GM12892 (cell line): ENCODE data around the gene SAP30BP. TPM values are rescaled to one million over a fixed set of nuclear protein-coding genes. Genes with fewer than 3 reads are reported as not detected.

Experiments used
- DNase-seq: peaks from one replicate; pipeline ENCODE4 v3.0.0; 2011; ENCODE audit not compliant: insufficient read length
- FAIRE-seq: peaks from 2 replicates; lab custom pipeline; 2011; peaks lifted over from hg19 to GRCh38; lab: Jason Lieb, UNC
- POLR2A ChIP-seq: IDR thresholded peaks from 2 replicates; pipeline ENCODE4 v1.6.1; 2011; ENCODE audit warnings: low read depth, low read length, control low read depth
- POLR2AphosphoS5 ChIP-seq: IDR thresholded peaks from 2 replicates; pipeline ENCODE4 v1.6.1; 2011; ENCODE audit warnings: low read depth, low read length, control low read depth
- TAF1 ChIP-seq: IDR thresholded peaks from 2 replicates; pipeline ENCODE4 v1.6.1; 2011; ENCODE audit warnings: low read depth, mild to moderate bottlenecking, control low read depth, low read length, borderline replicate concordance
- polyA plus RNA-seq: library from polyadenylated mRNA; unstranded; fragments of >200 nt; gene quantifications from one replicate; pipeline ENCODE4 v1.2.1, GENCODE V29; 2012; ENCODE audit warnings: missing spikeins, inconsistent platforms; ENCODE audit not compliant: missing spikeins

The SAP30BP gene
- 65.3 TPM for polyA plus RNA-seq

GRCh38 chr17:75666959-75667790 is at the start of gene SAP30BP, which contains the start of gene RECQL5:
TSS of gene SAP30BP (plus strand) at chr17:75667338. CDS start at chr17:75667373, 35 bp downstream.
TSS of gene RECQL5 (minus strand) at chr17:75667154. CDS start at chr17:75666557, 597 bp downstream.
- FAIRE-seq (peak; percentile 95), DNase-seq (peak; percentile 73)
- TF ChIP-seq TAF1 (no peak), POLR2AphosphoS5 (peak; percentile 86), POLR2A (peak; percentile 76)

GRCh38 chr17:75617675-75618074 is 49.5 kb upstream of the SAP30BP start:
- FAIRE-seq (no peak), DNase-seq (no peak)
- no peak for TF ChIP-seq POLR2AphosphoS5
- TF ChIP-seq POLR2A: no peak
- no peak for TF ChIP-seq TAF1

GRCh38 chr17:75619506-75620431 is 47.4 kb upstream of the SAP30BP start:
- DNase-seq (peak; percentile 59), FAIRE-seq (peak; percentile 14)
- TF ChIP-seq POLR2A (no peak), TAF1 (no peak), POLR2AphosphoS5 (no peak)

GRCh38 chr17:75621489-75621888 is 45.6 kb upstream of the SAP30BP start:
- FAIRE-seq: no peak

GRCh38 chr17:75622076-75622475 is 45.1 kb upstream of the SAP30BP start:
- DNase-seq (no peak), FAIRE-seq (no peak)
- TF ChIP-seq TAF1 (no peak), POLR2AphosphoS5 (no peak), POLR2A (no peak)

More at GRCh38 chr17:75621489-75621888, 45.6 kb upstream of the SAP30BP start:
- TF ChIP-seq POLR2A (no peak), TAF1 (no peak), POLR2AphosphoS5 (no peak)
- DNase-seq: no peak

- no peak for TF ChIP-seq POLR2AphosphoS5
- FAIRE-seq (no peak), DNase-seq (no peak)
Observed at GRCh38 chr17:75622771-75623273, 44.3 kb upstream of the SAP30BP start.

GRCh38 chr17:75623386-75623785 is 43.8 kb upstream of the SAP30BP start:
- FAIRE-seq (no peak), DNase-seq (no peak)
- TF ChIP-seq TAF1 (no peak), POLR2AphosphoS5 (no peak), POLR2A (no peak)

- DNase-seq: no peak
- FAIRE-seq: no peak
- TF ChIP-seq POLR2AphosphoS5: no peak
Observed at GRCh38 chr17:75624021-75624420, 43.1 kb upstream of the SAP30BP start.

- FAIRE-seq: no peak
- TF ChIP-seq TAF1 (no peak), POLR2AphosphoS5 (no peak), POLR2A (no peak)
Observed at GRCh38 chr17:75624714-75625345, 42.3 kb upstream of the SAP30BP start.

GRCh38 chr17:75625813-75626486 is 41.2 kb upstream of the SAP30BP start:
- TF ChIP-seq POLR2A (no peak), POLR2AphosphoS5 (no peak), TAF1 (no peak)
- DNase-seq (peak; percentile 74), FAIRE-seq (peak; percentile 42)

More at GRCh38 chr17:75624714-75625345, 42.3 kb upstream of the SAP30BP start:
- no peak for DNase-seq
